ENCODE data around the gene HSD17B8.

HSD17B8 gene

DNA sequence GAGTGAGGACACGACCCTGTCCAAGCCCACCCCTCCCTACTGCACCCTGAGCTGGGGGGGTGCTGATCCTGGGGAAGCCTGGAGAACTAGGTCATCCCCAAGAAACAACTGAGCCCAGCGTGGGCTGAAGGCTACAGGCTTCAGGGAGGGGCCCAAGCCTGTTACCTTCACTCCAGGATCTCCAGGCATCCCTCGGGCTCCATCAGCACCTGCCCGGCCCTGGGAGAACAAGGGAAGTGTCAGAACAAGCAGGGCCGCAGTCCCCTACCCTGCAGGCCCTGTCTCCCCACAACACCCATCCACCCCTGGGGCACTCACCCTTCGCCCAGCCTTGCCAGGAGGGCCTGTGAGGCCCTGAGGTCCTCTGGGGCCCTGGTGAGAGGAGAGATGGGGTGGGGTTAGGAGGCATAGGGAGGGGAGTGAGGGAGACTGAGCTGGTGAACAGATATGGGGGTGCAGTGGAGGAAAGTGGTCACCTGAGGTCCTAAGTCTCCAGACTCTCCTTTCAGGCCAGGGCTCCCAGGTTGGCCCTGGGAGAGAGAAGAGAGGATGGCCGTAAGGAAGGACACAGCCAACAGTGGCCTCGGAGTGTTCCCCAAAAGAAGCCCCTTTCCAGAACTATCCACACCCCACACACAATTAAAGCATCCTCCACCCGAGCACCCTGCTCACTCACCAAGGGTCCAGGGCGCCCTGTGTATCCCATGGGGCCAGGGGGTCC lies 25.5 kb upstream of the HSD17B8 start:
- Histone ChIP-seq H3K4me1 (ENCODE audit: control insufficient read depth in 5 of 5, insufficient read depth in 5 of 5, low read length in 5 of 5) (peaks cover 0 to 5% (median 0%) of the 10 kb centered on the region in 5 donors), H3K9ac (ENCODE audit: low read length in 5 of 5) (no peak overlapping the region), H3K9me3 (ENCODE audit: control insufficient read depth in 5 of 5, low read length in 5 of 5) (no peaks in the 10 kb centered on the region), H3K27me3 (ENCODE audit: control insufficient read depth in 5 of 5, insufficient read depth in 4 of 5, low read length in 5 of 5) (no peaks in the 10 kb centered on the region), H3K4me3 (ENCODE audit: low read depth in 1 of 5, low read length in 5 of 5) (no peak overlapping the region), H3K36me3 (ENCODE audit: control insufficient read depth in 5 of 5, insufficient read depth in 5 of 5, low read length in 5 of 5) (no peaks in the 10 kb centered on the region), H3K27ac (ENCODE audit: low read depth, low read length) (no peak overlapping the region)

DNA sequence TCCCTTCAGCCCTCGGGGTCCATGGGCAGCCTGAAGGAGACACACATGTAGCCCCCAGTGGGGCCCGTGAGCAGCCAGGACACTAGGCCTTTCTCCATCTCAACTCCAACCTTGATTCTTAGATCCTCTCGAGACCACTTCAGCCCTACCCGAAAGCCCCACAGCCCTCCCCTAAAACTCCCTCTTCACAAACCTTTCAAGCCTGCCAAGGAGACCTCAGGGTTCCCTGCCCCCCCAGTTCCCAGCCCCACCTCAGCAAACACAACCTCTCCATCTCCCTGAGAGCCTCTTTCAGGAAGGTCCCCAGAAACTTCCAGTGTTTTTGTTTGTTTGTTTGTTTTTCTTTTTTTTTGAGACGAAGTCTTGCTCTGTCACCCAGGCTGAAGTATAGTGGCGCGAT lies 23.3 kb upstream of the HSD17B8 start:
- no peak overlapping the region for H3K4me3 ChIP-seq (ENCODE audit: low read depth in 1 of 5, low read length in 5 of 5)
- peaks cover 0 to 5% (median 0%) of the 10 kb centered on the region in 5 donors for H3K4me1 ChIP-seq (ENCODE audit: control insufficient read depth in 5 of 5, insufficient read depth in 5 of 5, low read length in 5 of 5)
- H3K9ac ChIP-seq (ENCODE audit: low read length in 5 of 5) = no peak overlapping the region
- H3K27ac ChIP-seq (ENCODE audit: low read depth, low read length) = no peak overlapping the region
- H3K27me3 ChIP-seq (ENCODE audit: control insufficient read depth in 5 of 5, insufficient read depth in 4 of 5, low read length in 5 of 5) = peaks cover 0 to 6% (median 0%) of the 10 kb centered on the region in 5 donors
- H3K9me3 ChIP-seq (ENCODE audit: control insufficient read depth in 5 of 5, low read length in 5 of 5) = no peaks in the 10 kb centered on the region
- H3K36me3 ChIP-seq (ENCODE audit: control insufficient read depth in 5 of 5, insufficient read depth in 5 of 5, low read length in 5 of 5) = no peaks in the 10 kb centered on the region

DNA sequence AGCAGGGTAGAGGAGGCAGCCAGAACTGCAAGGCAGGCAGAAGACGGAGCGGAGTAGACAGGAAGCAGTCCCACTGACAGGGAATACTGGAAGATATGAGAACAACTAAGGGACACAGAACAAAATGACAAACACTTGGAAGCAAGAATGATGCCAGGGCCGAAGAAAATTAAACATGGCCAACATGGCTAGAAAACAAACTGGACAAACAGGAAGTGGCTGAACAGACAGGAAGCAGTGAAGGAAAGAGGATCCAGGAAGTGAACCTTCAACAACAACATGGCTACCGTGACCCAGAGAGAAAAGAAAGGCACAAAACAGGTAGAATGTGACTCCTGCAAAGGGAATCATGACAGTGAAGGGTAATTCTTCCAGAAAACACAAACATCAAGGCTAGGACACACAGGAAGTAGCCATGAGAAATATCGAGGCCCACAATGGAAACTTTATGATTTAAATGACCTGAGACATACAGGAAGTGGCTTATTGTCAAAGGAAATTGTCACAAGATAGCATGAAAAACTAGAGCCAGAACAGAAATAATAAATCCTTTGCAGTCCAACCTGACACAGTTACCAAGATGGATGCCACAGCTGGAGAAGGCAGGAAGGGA lies 21.3 kb upstream of the HSD17B8 start:
- Histone ChIP-seq H3K9ac (ENCODE audit: low read length in 5 of 5) (no peak overlapping the region), H3K36me3 (ENCODE audit: control insufficient read depth in 5 of 5, insufficient read depth in 5 of 5, low read length in 5 of 5) (no peaks in the 10 kb centered on the region), H3K4me1 (ENCODE audit: control insufficient read depth in 5 of 5, insufficient read depth in 5 of 5, low read length in 5 of 5) (peaks cover 0 to 5% (median 0%) of the 10 kb centered on the region in 5 donors), H3K27me3 (ENCODE audit: control insufficient read depth in 5 of 5, insufficient read depth in 4 of 5, low read length in 5 of 5) (peaks cover 1 to 6% (median 4%) of the 10 kb centered on the region in 5 donors), H3K4me3 (ENCODE audit: low read depth in 1 of 5, low read length in 5 of 5) (peak overlapping the region in 2 of 5 donors; percentile 19 to 21), H3K27ac (ENCODE audit: low read depth, low read length) (no peak overlapping the region), H3K9me3 (ENCODE audit: control insufficient read depth in 5 of 5, low read length in 5 of 5) (no peaks in the 10 kb centered on the region)

DNA sequence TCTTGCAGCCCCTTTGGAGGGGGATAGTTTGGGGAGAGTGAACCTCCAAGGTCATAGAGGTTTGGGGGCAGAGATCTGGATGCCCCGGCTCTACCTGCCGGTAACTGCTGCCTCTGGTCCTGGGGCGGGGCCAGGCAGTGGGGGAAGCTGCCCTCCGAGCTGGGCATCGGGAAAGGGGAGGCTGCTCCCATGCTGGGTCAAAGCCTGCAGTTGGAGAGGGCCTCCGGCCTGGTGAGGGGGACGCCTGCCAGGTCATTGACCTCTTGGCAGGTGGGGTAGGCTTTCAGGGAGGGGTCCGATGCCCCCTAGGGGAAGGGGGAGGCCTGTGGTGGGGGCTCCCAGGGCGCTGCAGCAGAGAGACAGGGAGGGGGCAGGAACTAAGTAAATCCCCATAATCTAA lies 19.3 kb upstream of the HSD17B8 start:
- Histone ChIP-seq H3K9ac (ENCODE audit: low read length in 5 of 5) (no peak overlapping the region), H3K4me1 (ENCODE audit: control insufficient read depth in 5 of 5, insufficient read depth in 5 of 5, low read length in 5 of 5) (peaks cover 0 to 12% (median 0%) of the 10 kb centered on the region in 5 donors), H3K4me3 (ENCODE audit: low read depth in 1 of 5, low read length in 5 of 5) (no peak overlapping the region), H3K9me3 (ENCODE audit: control insufficient read depth in 5 of 5, low read length in 5 of 5) (no peaks in the 10 kb centered on the region), H3K36me3 (ENCODE audit: control insufficient read depth in 5 of 5, insufficient read depth in 5 of 5, low read length in 5 of 5) (no peaks in the 10 kb centered on the region), H3K27ac (ENCODE audit: low read depth, low read length) (no peak overlapping the region), H3K27me3 (ENCODE audit: control insufficient read depth in 5 of 5, insufficient read depth in 4 of 5, low read length in 5 of 5) (peaks cover 4 to 17% (median 12%) of the 10 kb centered on the region in 5 donors)

DNA sequence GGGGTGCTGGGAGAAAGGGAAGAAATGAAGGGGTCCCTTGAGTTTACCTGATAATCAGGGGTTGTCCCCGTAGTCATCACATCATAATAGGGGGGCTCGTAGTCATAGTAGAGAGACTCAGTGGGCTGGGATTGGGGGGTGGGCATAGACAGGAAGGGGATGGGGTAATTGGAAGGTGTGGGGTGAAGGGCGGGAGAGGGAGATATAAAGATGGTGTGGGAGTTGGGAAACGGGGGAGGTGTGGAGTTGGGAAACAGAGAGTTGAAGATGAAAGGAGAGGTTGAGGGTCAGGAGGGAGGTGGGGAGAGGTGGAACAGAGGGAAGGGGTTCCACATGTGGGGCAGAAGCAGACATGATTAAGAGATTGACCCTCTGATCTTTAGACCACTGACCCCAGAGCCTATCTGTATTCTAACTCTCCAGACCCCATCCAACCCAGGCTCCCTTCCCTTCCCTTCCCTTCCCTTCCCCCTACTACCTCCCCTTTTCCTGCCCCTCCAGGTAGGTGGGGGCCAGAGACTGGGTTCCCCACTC lies 18.7 kb upstream of the HSD17B8 start:
- Histone ChIP-seq H3K9me3 (ENCODE audit: control insufficient read depth in 5 of 5, low read length in 5 of 5) (no peaks in the 10 kb centered on the region), H3K9ac (ENCODE audit: low read length in 5 of 5) (no peak overlapping the region), H3K27ac (ENCODE audit: low read depth, low read length) (no peak overlapping the region), H3K4me1 (ENCODE audit: control insufficient read depth in 5 of 5, insufficient read depth in 5 of 5, low read length in 5 of 5) (peaks cover 0 to 16% (median 0%) of the 10 kb centered on the region in 5 donors), H3K4me3 (ENCODE audit: low read depth in 1 of 5, low read length in 5 of 5) (no peak overlapping the region), H3K36me3 (ENCODE audit: control insufficient read depth in 5 of 5, insufficient read depth in 5 of 5, low read length in 5 of 5) (no peaks in the 10 kb centered on the region), H3K27me3 (ENCODE audit: control insufficient read depth in 5 of 5, insufficient read depth in 4 of 5, low read length in 5 of 5) (peaks cover 4 to 22% (median 12%) of the 10 kb centered on the region in 5 donors)

DNA sequence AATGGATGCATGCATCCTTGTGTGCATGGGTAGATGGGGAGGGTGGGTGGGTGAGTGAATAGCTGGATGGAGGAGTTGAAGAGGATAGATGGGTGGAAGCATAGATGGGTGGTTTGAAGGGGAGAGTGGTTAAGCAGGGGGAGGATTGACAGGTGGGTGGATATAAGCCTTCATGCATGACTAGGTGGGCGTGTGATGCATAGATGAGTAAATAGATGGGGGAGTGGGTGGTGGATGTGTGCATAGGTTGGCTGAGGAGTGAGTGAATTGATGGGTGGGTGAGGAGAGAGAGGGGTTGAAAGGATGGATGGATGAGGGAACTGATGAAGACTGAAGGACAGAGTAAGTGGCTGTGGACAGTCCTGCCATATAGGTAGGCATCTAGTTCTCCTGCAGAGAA lies 16.6 kb upstream of the HSD17B8 start:
- Histone ChIP-seq H3K4me3 (ENCODE audit: low read depth in 1 of 5, low read length in 5 of 5) (no peak overlapping the region), H3K27ac (ENCODE audit: low read depth, low read length) (no peak overlapping the region), H3K9me3 (ENCODE audit: control insufficient read depth in 5 of 5, low read length in 5 of 5) (no peaks in the 10 kb centered on the region), H3K4me1 (ENCODE audit: control insufficient read depth in 5 of 5, insufficient read depth in 5 of 5, low read length in 5 of 5) (peaks cover 0 to 33% (median 18%) of the 10 kb centered on the region in 5 donors), H3K27me3 (ENCODE audit: control insufficient read depth in 5 of 5, insufficient read depth in 4 of 5, low read length in 5 of 5) (peaks cover 18 to 37% (median 27%) of the 10 kb centered on the region in 5 donors), H3K36me3 (ENCODE audit: control insufficient read depth in 5 of 5, insufficient read depth in 5 of 5, low read length in 5 of 5) (no peaks in the 10 kb centered on the region), H3K9ac (ENCODE audit: low read length in 5 of 5) (no peak overlapping the region)

DNA sequence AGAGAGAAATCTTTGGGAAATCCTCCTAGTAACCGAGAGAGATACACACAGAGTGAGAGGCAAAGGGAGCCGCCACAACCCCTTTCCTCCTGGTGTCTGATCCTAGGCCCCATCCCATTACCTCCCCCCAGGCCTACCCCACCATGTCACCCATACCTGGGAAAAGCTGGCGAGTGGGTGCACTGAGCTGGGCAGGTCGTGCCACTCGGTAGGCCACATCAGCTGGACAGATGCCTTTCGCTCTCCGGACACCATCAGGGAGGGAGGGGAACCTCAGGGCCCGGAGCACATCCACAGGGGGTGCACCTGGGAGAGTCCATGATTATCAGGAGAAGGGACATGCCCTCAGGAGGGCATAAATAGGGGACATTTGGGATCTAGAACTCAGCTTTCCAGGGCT lies 15.3 kb upstream of the HSD17B8 start:
- Histone ChIP-seq H3K4me3 (ENCODE audit: low read depth in 1 of 5, low read length in 5 of 5) (no peak overlapping the region), H3K36me3 (ENCODE audit: control insufficient read depth in 5 of 5, insufficient read depth in 5 of 5, low read length in 5 of 5) (peaks cover 0 to 3% (median 2%) of the 10 kb centered on the region in 5 donors), H3K4me1 (ENCODE audit: control insufficient read depth in 5 of 5, insufficient read depth in 5 of 5, low read length in 5 of 5) (peaks cover 2 to 30% (median 20%) of the 10 kb centered on the region in 5 donors), H3K9me3 (ENCODE audit: control insufficient read depth in 5 of 5, low read length in 5 of 5) (no peaks in the 10 kb centered on the region), H3K9ac (ENCODE audit: low read length in 5 of 5) (no peak overlapping the region), H3K27ac (ENCODE audit: low read depth, low read length) (no peak overlapping the region), H3K27me3 (ENCODE audit: control insufficient read depth in 5 of 5, insufficient read depth in 4 of 5, low read length in 5 of 5) (peaks cover 18 to 37% (median 27%) of the 10 kb centered on the region in 5 donors)

DNA sequence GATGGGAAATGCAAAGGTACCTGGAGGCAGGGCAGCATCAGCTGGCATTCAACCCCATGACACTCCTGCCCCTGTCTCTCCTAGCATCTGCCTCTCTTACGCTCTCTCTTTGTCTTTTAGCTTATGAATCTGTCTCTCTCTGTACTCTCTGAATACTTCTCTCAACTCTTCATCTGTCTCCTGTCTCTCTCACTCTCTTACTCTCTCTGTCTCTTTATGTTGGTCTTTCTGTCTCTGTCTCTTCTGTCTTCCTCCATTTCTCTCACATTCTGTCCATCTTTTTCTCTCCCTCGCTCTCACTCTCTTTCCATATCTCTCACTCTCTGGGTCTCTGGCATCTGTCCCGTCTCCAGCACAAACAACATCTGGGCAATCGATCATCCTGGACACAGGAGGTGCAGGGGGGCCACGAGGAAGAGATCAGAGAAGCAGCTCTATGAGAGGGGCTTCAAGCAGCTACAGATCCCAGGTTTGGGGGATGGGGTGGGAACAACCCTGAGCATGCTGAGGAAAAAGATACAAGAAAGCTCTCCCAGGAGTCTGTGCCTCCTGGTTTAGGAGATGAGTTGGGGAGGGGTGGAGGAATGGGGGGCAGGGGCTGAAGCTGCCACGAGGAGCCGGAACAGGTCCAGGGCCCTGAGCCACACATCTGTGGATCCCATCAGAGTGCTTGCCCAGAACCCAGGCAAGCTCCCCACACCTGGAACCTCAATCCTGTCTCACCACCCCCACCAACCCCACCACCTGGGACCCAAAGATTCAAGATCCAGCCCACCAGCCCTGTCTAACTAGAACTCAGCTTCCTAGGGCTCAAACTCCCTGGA lies 14.6 kb upstream of the HSD17B8 start:
- Histone ChIP-seq H3K9me3 (ENCODE audit: control insufficient read depth in 5 of 5, low read length in 5 of 5) (no peaks in the 10 kb centered on the region), H3K27ac (ENCODE audit: low read depth, low read length) (no peak overlapping the region), H3K9ac (ENCODE audit: low read length in 5 of 5) (no peak overlapping the region), H3K4me3 (ENCODE audit: low read depth in 1 of 5, low read length in 5 of 5) (no peak overlapping the region), H3K4me1 (ENCODE audit: control insufficient read depth in 5 of 5, insufficient read depth in 5 of 5, low read length in 5 of 5) (peaks cover 2 to 30% (median 20%) of the 10 kb centered on the region in 5 donors), H3K36me3 (ENCODE audit: control insufficient read depth in 5 of 5, insufficient read depth in 5 of 5, low read length in 5 of 5) (peaks cover 0 to 10% (median 9%) of the 10 kb centered on the region in 5 donors), H3K27me3 (ENCODE audit: control insufficient read depth in 5 of 5, insufficient read depth in 4 of 5, low read length in 5 of 5) (peaks cover 18 to 37% (median 25%) of the 10 kb centered on the region in 5 donors)

DNA sequence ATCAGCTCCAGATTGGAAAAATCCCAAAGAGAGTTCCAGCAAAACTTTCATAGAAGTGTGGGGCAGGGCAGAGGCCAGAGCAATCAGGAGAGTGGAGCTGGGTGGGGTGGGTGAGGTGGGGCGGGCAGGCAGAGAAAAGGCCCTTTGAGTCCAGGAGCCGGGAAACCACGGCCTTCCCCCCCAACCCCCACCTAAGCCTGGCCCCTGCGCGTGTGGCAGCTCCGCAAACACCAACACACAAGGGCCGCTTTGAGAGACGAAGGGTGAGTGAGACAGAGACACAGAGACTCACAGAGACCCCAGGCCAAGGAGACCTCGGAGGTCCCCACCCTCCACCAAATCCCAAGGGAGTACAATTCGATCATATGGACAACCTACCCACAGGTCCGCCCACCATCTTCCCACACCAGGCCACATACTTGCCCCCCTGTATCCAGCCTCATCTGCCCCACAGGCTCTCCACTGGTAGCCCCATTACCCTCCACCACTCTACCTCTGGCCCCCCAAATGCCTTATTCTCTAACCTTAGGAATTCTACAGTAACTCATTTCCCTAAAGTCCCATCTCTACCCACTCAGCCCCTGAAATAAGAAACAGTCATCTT lies 13.8 kb upstream of the HSD17B8 start:
- peaks cover 18 to 37% (median 21%) of the 10 kb centered on the region in 5 donors for H3K27me3 ChIP-seq (ENCODE audit: control insufficient read depth in 5 of 5, insufficient read depth in 4 of 5, low read length in 5 of 5)
- no peak overlapping the region for H3K9ac ChIP-seq (ENCODE audit: low read length in 5 of 5)
- H3K4me3 ChIP-seq (ENCODE audit: low read depth in 1 of 5, low read length in 5 of 5) = no peak overlapping the region

More for the DNA sequence above, 13.8 kb upstream of the HSD17B8 start:
- Histone ChIP-seq H3K4me1 (ENCODE audit: control insufficient read depth in 5 of 5, insufficient read depth in 5 of 5, low read length in 5 of 5) (peaks cover 2 to 30% (median 20%) of the 10 kb centered on the region in 5 donors), H3K36me3 (ENCODE audit: control insufficient read depth in 5 of 5, insufficient read depth in 5 of 5, low read length in 5 of 5) (peaks cover 0 to 18% (median 17%) of the 10 kb centered on the region in 5 donors), H3K9me3 (ENCODE audit: control insufficient read depth in 5 of 5, low read length in 5 of 5) (no peaks in the 10 kb centered on the region), H3K27ac (ENCODE audit: low read depth, low read length) (no peak overlapping the region)

Data from subcutaneous abdominal adipose tissue (tissue), 5 donors.